PC-9 (cell line): ENCODE results near the gene ZNF613. TPM values are rescaled to one million over a fixed set of nuclear protein-coding genes. Genes with fewer than 3 reads are reported as not detected.

Source experiments
- BruUV-seq: library from RNA; stranded (reverse); fragments of 400-500 nt; replicated peaks from 2 replicates; lab custom pipeline; 2021; lab: Mats Ljungman, UMichigan
- CTCF ChIA-PET: fragments of 300-600 bp; sonication (Branson Sonifier 250); formaldehyde crosslinking; loops from one replicate; lab custom pipeline; 2022; ENCODE audit warnings: antibody characterized with exemption; lab: Charles Lee
- POLR2A ChIA-PET: fragments of 300-600 bp; sonication (Branson Sonifier 250); formaldehyde crosslinking; loops from one replicate; lab custom pipeline; 2022; ENCODE audit warnings: antibody characterized with exemption; ENCODE audit not compliant: unreplicated experiment; lab: Charles Lee
- DNase-seq, 2 experiments: peaks; one replicate each; pipeline versions ENCODE4 v3.0.0 to v3.0.0-alpha.2; 2015 to 2022; ENCODE audit warnings: mixed read lengths in 1 of 2
- H2AFZ ChIP-seq: fragments of 200-600 bp; sonication (generic); 2 replicates; pipeline ENCODE4 v1.8.1; 2017; ENCODE audit warnings: antibody characterized with exemption
- H3F3A ChIP-seq: fragments of 200-600 bp; sonication (generic); 2 replicates; pipeline ENCODE4 v1.8.1; 2017; ENCODE audit warnings: antibody characterized with exemption, mild to moderate bottlenecking, low read depth; ENCODE audit not compliant: insufficient read depth
- H3K27ac ChIP-seq: fragments of 200-600 bp; sonication (generic); 2 replicates; pipeline ENCODE4 v1.6.1; 2016; ENCODE audit warnings: mixed run types
- H3K27me3 ChIP-seq: fragments of 200-600 bp; sonication (generic); 2 replicates; pipeline ENCODE4 v1.6.1; 2016; ENCODE audit warnings: low read depth, mixed run types; ENCODE audit not compliant: insufficient read depth
- H3K36me3 ChIP-seq: fragments of 200-600 bp; sonication (generic); 2 replicates; pipeline ENCODE4 v1.6.1; 2016; ENCODE audit warnings: low read depth, mixed run types
- H3K4me1 ChIP-seq: fragments of 200-600 bp; sonication (generic); replicated peaks from 2 replicates; pipeline ENCODE4 v1.6.1; 2016; ENCODE audit warnings: mixed run types; ENCODE audit not compliant: insufficient read depth
- H3K4me2 ChIP-seq: fragments of 200-600 bp; sonication (generic); 2 replicates; pipeline ENCODE4 v1.6.1; 2017; ENCODE audit warnings: mixed run types
- H3K4me3 ChIP-seq: fragments of 200-600 bp; sonication (generic); 2 replicates; pipeline ENCODE4 v1.6.1; 2016; ENCODE audit warnings: mixed run types
- H3K79me2 ChIP-seq: fragments of 200-600 bp; sonication (generic); 2 replicates; pipeline ENCODE4 v1.6.1; 2017; ENCODE audit warnings: low read depth, mixed run types
- H3K9me2 ChIP-seq: fragments of 200-600 bp; sonication (generic); 2 replicates; pipeline ENCODE4 v1.8.1; 2017; ENCODE audit warnings: mild to moderate bottlenecking; ENCODE audit not compliant: insufficient read depth
- H3K9me3 ChIP-seq: fragments of 200-600 bp; sonication (generic); 2 replicates; pipeline ENCODE4 v1.8.1; 2016; ENCODE audit warnings: low read depth; ENCODE audit not compliant: insufficient read depth
- H4K20me1 ChIP-seq: fragments of 200-600 bp; sonication (generic); 2 replicates; pipeline ENCODE4 v1.8.1; 2017; ENCODE audit not compliant: insufficient read depth
- CTCF ChIP-seq: fragments of 200-600 bp; sonication (generic); conservative IDR thresholded peaks from 2 replicates; pipeline ENCODE4 v1.6.1; 2017; ENCODE audit warnings: mixed run types, antibody characterized with exemption, mild to moderate bottlenecking, moderate library complexity
- EZH2 ChIP-seq: fragments of 200-600 bp; sonication (generic); IDR thresholded peaks from 2 replicates; pipeline ENCODE4 v1.8.0; 2017; ENCODE audit warnings: antibody characterized with exemption, low read depth
- intact Hi-C: fragments of 100-400 bp; cut with micrococcal nuclease; formaldehyde crosslinking; loops from one replicate; pipeline ENCODE4 v1.10.0; 2022; ENCODE audit not compliant: unreplicated experiment
- total RNA-seq: library from RNA; stranded (reverse); gene quantifications from 2 replicates; pipeline ENCODE4 v1.2.3, GENCODE V29; 2021

Gene ZNF613
- total RNA-seq, 1 experiment from 2014 or later, result 4.8 TPM

GRCh38 chr19:51887522-51888498 is 39.5 kb upstream of the ZNF613 start, which contains the start of gene ZNF577:
TSS of gene ZNF577 (minus strand) at chr19:51887951. CDS start at chr19:51880382, 7,569 bp downstream.
- TF ChIP-seq EZH2 (no peak), CTCF (no peak)
- ChIA-PET POLR2A (no interaction called here), CTCF (no interaction called here)
- no peak within 1 kb of the TSS for H2AFZ ChIP-seq
- intact Hi-C loops, result no loop called here
- H3K9me2 ChIP-seq, result no peaks in the 10 kb centered on the region; the same call in 1 of the 2 replicates
- no TSS peak for BruUV-seq
- H3K27me3 ChIP-seq, result no peaks in the 10 kb centered on the region
- no peak within 1 kb of the TSS for H3K4me3 ChIP-seq
- no peaks in the 10 kb centered on the region for H3K4me1 ChIP-seq
- peaks cover 54% of the 10 kb centered on the region for H3K36me3 ChIP-seq
- H3K9me3 ChIP-seq, result peaks cover 81% of the 10 kb centered on the region
- H3K79me2 ChIP-seq, result no peaks in the 10 kb centered on the region
- H3K27ac ChIP-seq, result no peak within 1 kb of the TSS
- H3K4me2 ChIP-seq, result no peak within 1 kb of the TSS
- no peak for DNase-seq
- no peaks in the 10 kb centered on the region for H3F3A ChIP-seq
- H4K20me1 ChIP-seq, result no peaks in the 10 kb centered on the region

- Histone ChIP-seq H3K27ac (no peak overlapping the region), H4K20me1 (no peaks in the 10 kb centered on the region), H3K9me3 (peaks cover 74% of the 10 kb centered on the region), H3K4me1 (no peaks in the 10 kb centered on the region), H3K4me2 (no peak overlapping the region), H3K27me3 (no peaks in the 10 kb centered on the region), H3K9me2 (no peaks in the 10 kb centered on the region; the same call in 1 of the 2 replicates), H3F3A (no peaks in the 10 kb centered on the region), H3K36me3 (peaks cover 75% of the 10 kb centered on the region), H3K4me3 (no peak overlapping the region), H2AFZ (no peak overlapping the region), H3K79me2 (no peaks in the 10 kb centered on the region)
- TF ChIP-seq EZH2, result no peak
- TF ChIP-seq CTCF, result no peak
- intact Hi-C loops, result no loop called here
- ChIA-PET CTCF (no interaction called here), POLR2A (interaction anchor here (0.6 kb wide), 1 partner anchor 104 kb away, joined by 3 read pairs; no protein-coding TSS in a partner anchor)
- no TSS peak for BruUV-seq
- DNase-seq, result no peak
These were observed 37.3 kb upstream of the ZNF613 start for GRCh38 chr19:51889934-51890333.

- BruUV-seq, result no TSS peak
- intact Hi-C loops, result no loop called here
- H3K9me3 ChIP-seq, result peaks cover 67% of the 10 kb centered on the region
- H3K79me2 ChIP-seq, result no peaks in the 10 kb centered on the region
- H2AFZ ChIP-seq, result no peak overlapping the region
- no peaks in the 10 kb centered on the region for H4K20me1 ChIP-seq
- H3K4me1 ChIP-seq, result no peaks in the 10 kb centered on the region
- no peak overlapping the region for H3K4me3 ChIP-seq
- H3F3A ChIP-seq, result no peaks in the 10 kb centered on the region
- no peak overlapping the region for H3K4me2 ChIP-seq
- no peaks in the 10 kb centered on the region for H3K27me3 ChIP-seq
- TF ChIP-seq CTCF, result no peak
- no peak for TF ChIP-seq EZH2
- H3K36me3 ChIP-seq, result peaks cover 85% of the 10 kb centered on the region
- H3K9me2 ChIP-seq, result no peaks in the 10 kb centered on the region
- ChIA-PET POLR2A (no interaction called here), CTCF (no interaction called here)
- no peak overlapping the region for H3K27ac ChIP-seq
- DNase-seq, result no peak
These were observed 36.0 kb upstream of the ZNF613 start for GRCh38 chr19:51891193-51891747.
